Smooth muscle cell (in vitro differentiated cells): ENCODE data around the gene POLR1G. TPM values are rescaled to one million over a fixed set of nuclear protein-coding genes. Genes with fewer than 3 reads are reported as not detected.
A peak's percentile ranks its signal among the peaks of the same experiment; 100 is the strongest.

Source experiments
- DNase-seq: peaks from one replicate; lab custom pipeline; 2025; ENCODE audit not compliant: unreplicated experiment; lab: John Stamatoyannopoulos, UW
- H2AFZ ChIP-seq: fragments of 200-600 bp; sonication (generic); 2 replicates; pipeline ENCODE4 v1.6.0; 2016; ENCODE audit warnings: antibody characterized with exemption, low read depth, mild to moderate bottlenecking
- H3F3A ChIP-seq: fragments of 200-600 bp; sonication (generic); 2 replicates; pipeline ENCODE4 v1.6.0; 2017; ENCODE audit warnings: antibody characterized with exemption, low read depth
- H3K27ac ChIP-seq: fragments of 200-600 bp; sonication (generic); 2 replicates; pipeline ENCODE4 v1.5.1; 2016; ENCODE audit warnings: low read depth, mild to moderate bottlenecking
- H3K27me3 ChIP-seq: fragments of 200-600 bp; sonication (generic); 2 replicates; pipeline ENCODE4 v1.6.1; 2016; ENCODE audit warnings: low read depth, mild to moderate bottlenecking
- H3K36me3 ChIP-seq: fragments of 200-600 bp; sonication (generic); 2 replicates; pipeline ENCODE4 v1.5.1; 2016; ENCODE audit warnings: low read depth
- H3K4me1 ChIP-seq: fragments of 200-600 bp; sonication (generic); 2 replicates; pipeline ENCODE4 v1.5.1; 2016; ENCODE audit warnings: low read depth
- H3K4me2 ChIP-seq: fragments of 200-600 bp; sonication (generic); 2 replicates; pipeline ENCODE4 v1.6.0; 2016; ENCODE audit warnings: mild to moderate bottlenecking
- H3K4me3 ChIP-seq: fragments of 200-600 bp; sonication (generic); 2 replicates; pipeline ENCODE4 v1.5.1; 2016; ENCODE audit warnings: mild to moderate bottlenecking
- H3K79me2 ChIP-seq: fragments of 200-600 bp; sonication (generic); 2 replicates; pipeline ENCODE4 v1.6.0; 2016; ENCODE audit warnings: low read depth, mild to moderate bottlenecking
- H3K9ac ChIP-seq: fragments of 200-600 bp; sonication (generic); 2 replicates; pipeline ENCODE4 v1.6.0; 2016; ENCODE audit warnings: low read depth
- H3K9me3 ChIP-seq: fragments of 200-600 bp; sonication (generic); replicated peaks from 2 replicates; pipeline ENCODE4 v1.5.1; 2016; ENCODE audit warnings: low read depth
- H4K20me1 ChIP-seq: fragments of 200-600 bp; sonication (generic); 2 replicates; pipeline ENCODE4 v1.6.0; 2016; ENCODE audit warnings: low read depth
- WGBS: methylation state at CpG from one replicate; pipeline ENCODE4 v1.1.7; 2016; ENCODE audit warnings: low lambda C conversion rate; 5-methylcytosine and 5-hydroxymethylcytosine counted together
- polyA plus RNA-seq: library from polyadenylated mRNA; unstranded; fragments of >200 nt; fragmentation: Nextera tagmentation; extraction: Ambion mirVana; gene quantifications from 2 replicates; pipeline ENCODE4 v1.2.1, GENCODE V29; 2016
- total RNA-seq: library from RNA; depleted of rRNA; stranded (reverse); fragments of >200 nt; gene quantifications from 2 replicates; pipeline ENCODE4 v1.2.3, GENCODE V29; 2014
- TF ChIP-seq, protein P1 (sequence below): fragments of 200-600 bp; sonication (generic); IDR thresholded peaks from 2 replicates; pipeline ENCODE4 v1.5.1; 2017; ENCODE audit warnings: borderline replicate concordance, mild to moderate bottlenecking, antibody characterized with exemption; ENCODE audit not compliant: insufficient read depth, poor library complexity, severe bottlenecking

The POLR1G gene
- total and polyA plus RNA-seq, 2 experiments from 2014 or later, result 1.6 to 2.7 TPM

DNA sequence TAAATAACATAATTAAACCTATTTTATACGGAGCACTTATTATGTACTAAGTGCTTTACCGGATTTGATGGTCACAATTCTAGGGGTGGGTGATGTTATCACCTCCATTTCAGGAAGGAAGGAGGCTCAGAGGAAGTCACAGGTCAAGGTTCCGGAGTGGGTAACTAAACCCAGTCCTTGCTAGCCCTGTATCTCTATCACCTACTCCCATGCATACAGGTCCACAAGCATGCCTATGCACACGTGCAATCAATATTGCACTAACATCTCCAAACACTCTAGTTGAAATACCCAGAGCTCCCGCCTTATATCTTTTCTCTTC, 43.5 kb downstream of the POLR1G start:
- no peak overlapping the region for H2AFZ ChIP-seq

DNA sequence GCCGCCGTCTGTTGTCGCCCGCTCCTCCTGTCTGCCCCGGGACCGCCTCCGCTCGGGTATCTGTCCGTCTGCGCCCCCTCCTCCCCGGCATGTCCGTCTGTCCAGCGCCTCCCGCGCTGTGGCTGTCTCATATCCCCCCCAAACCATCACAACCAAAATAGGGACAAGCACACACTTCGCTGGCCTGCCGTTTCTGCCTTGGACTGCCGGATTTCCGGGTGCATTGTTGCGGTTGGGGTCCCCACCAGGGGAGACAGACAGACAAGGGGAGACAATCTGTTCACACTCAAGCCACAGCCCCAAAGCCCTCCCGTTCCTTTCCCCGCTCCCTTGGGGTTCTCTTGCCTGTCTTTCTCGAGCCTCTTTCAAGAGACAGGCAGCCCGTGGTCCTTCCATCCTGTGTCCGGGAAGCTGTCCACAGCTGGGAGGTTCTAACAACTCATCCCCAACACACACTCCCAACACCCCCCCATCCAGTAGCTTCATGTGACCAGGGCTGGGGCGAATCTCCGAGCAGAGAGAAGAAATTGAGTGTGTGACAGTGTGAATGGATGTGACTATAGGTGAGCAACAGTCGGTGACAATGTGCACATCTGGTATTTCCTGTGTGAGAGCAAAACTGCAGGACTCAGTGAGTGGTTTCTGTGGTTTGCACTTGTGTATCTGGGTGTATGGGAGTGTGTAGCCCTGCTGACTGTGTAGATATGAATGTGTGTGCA, 44.8 kb downstream of the POLR1G start:
- Histone ChIP-seq H3K27me3 (no peaks in the 10 kb centered on the region), H3K9ac (peak overlapping the region; percentile 100), H2AFZ (no peak overlapping the region), H3K9me3 (no peaks in the 10 kb centered on the region), H3K4me1 (peaks cover 5% of the 10 kb centered on the region), H3K27ac (peak overlapping the region; percentile 99), H3K79me2 (no peaks in the 10 kb centered on the region), H3K4me2 (peak overlapping the region; percentile 89), H4K20me1 (no peaks in the 10 kb centered on the region), H3K36me3 (no peaks in the 10 kb centered on the region), H3K4me3 (peak overlapping the region; percentile 57), H3F3A (peaks cover 3% of the 10 kb centered on the region)
- DNase-seq, result no peak
- TF ChIP-seq, protein P1, sequence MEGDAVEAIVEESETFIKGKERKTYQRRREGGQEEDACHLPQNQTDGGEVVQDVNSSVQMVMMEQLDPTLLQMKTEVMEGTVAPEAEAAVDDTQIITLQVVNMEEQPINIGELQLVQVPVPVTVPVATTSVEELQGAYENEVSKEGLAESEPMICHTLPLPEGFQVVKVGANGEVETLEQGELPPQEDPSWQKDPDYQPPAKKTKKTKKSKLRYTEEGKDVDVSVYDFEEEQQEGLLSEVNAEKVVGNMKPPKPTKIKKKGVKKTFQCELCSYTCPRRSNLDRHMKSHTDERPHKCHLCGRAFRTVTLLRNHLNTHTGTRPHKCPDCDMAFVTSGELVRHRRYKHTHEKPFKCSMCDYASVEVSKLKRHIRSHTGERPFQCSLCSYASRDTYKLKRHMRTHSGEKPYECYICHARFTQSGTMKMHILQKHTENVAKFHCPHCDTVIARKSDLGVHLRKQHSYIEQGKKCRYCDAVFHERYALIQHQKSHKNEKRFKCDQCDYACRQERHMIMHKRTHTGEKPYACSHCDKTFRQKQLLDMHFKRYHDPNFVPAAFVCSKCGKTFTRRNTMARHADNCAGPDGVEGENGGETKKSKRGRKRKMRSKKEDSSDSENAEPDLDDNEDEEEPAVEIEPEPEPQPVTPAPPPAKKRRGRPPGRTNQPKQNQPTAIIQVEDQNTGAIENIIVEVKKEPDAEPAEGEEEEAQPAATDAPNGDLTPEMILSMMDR, result no peak
- WGBS, result 34% methylated on average over 17 of the region's 28 CpGs

More for the DNA sequence above, 43.5 kb downstream of the POLR1G start:
- Histone ChIP-seq H3K79me2 (no peaks in the 10 kb centered on the region), H3K4me1 (peaks cover 5% of the 10 kb centered on the region), H3K4me3 (peak overlapping the region; percentile 61), H4K20me1 (no peaks in the 10 kb centered on the region), H3K9me3 (no peaks in the 10 kb centered on the region), H3K36me3 (no peaks in the 10 kb centered on the region), H3F3A (peaks cover 10% of the 10 kb centered on the region), H3K4me2 (peak overlapping the region; percentile 92), H3K27ac (peak overlapping the region; percentile 96), H3K27me3 (no peaks in the 10 kb centered on the region), H3K9ac (peak overlapping the region; percentile 98)
- 71% methylated on average over 5 of the region's 5 CpGs for WGBS
- TF ChIP-seq, protein P1, result no peak
- no peak for DNase-seq

DNA sequence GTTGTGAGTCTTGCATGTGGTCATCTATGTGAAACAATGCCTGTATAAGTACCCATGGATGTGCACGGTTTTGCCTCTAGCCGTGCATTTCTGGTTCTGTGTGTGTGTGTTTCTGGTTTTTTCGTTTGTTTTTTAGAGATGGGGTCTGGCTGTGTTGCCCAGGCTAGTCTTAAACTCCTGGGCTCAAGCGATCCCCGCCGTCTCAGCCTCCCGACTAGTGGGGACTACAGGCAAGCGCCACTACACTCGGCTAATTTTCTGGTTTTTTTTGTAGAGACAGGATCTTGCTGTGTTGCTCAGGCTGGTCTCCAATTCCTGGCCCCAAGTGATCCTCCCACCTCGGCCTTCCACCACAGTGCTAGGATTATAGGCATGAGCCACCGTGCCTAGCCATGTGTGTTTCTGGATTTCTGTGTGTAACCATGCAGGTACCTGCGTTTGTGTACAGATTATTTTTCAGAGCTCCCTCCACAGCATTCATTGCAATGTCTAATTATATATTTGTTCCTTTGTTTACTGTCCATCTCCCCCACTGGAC, 45.5 kb downstream of the POLR1G start:
- H3K9me3 ChIP-seq, result no peaks in the 10 kb centered on the region
- no peaks in the 10 kb centered on the region for H3K79me2 ChIP-seq
- H3K27ac ChIP-seq, result peak overlapping the region; percentile 99
- H3K27me3 ChIP-seq, result no peaks in the 10 kb centered on the region
- H3K4me3 ChIP-seq, result no peak overlapping the region
- peak overlapping the region; percentile 89 for H3K4me2 ChIP-seq
- DNase-seq, result no peak
- no peaks in the 10 kb centered on the region for H3K36me3 ChIP-seq
- peak overlapping the region; percentile 100 for H3K9ac ChIP-seq
- WGBS, result 88% methylated on average over 12 of the region's 12 CpGs
- H4K20me1 ChIP-seq, result no peaks in the 10 kb centered on the region
- H2AFZ ChIP-seq, result no peak overlapping the region
- peaks cover 3% of the 10 kb centered on the region for H3F3A ChIP-seq
- H3K4me1 ChIP-seq, result peaks cover 5% of the 10 kb centered on the region
- TF ChIP-seq, protein P1, result no peak
